ENCODE results near the gene SLC12A3.
"Not testable (repeated sequence)": the region's sequence is repeated elsewhere in the genome, so short reads cannot be mapped to it uniquely, and the experiment has no call there.

Gene SLC12A3

GRCh38 chr16:56848029-56848936, 16.7 kb upstream of the SLC12A3 start:
- no peak for DNase-seq

- DNase-seq = no peak
Measured at GRCh38 chr16:56848955-56849689, 15.9 kb upstream of the SLC12A3 start.

GRCh38 chr16:56849690-56850680, 15.0 kb upstream of the SLC12A3 start:
- DNase-seq = no peak

GRCh38 chr16:56851671-56852400, 13.2 kb upstream of the SLC12A3 start:
- DNase-seq = no peak

- DNase-seq = no peak
Measured at GRCh38 chr16:56852401-56852730, 12.6 kb upstream of the SLC12A3 start.

- DNase-seq = no peak
Measured at GRCh38 chr16:56852968-56853367, 12.0 kb upstream of the SLC12A3 start.

GRCh38 chr16:56855201-56855600, 9.8 kb upstream of the SLC12A3 start:
- no peak for DNase-seq

- DNase-seq = no peak
Measured at GRCh38 chr16:56855946-56856345, 9.1 kb upstream of the SLC12A3 start.

- no peak for DNase-seq
Measured at GRCh38 chr16:56856876-56857447, 8.0 kb upstream of the SLC12A3 start.

GRCh38 chr16:56858374-56858773, 6.6 kb upstream of the SLC12A3 start:
- DNase-seq = no peak

GRCh38 chr16:56859636-56860035, 5.4 kb upstream of the SLC12A3 start:
- no peak for DNase-seq

GRCh38 chr16:56860226-56861020, 4.6 kb upstream of the SLC12A3 start:
- DNase-seq = no peak

GRCh38 chr16:56861092-56861610, 3.9 kb upstream of the SLC12A3 start:
- DNase-seq = peak; percentile 39

GRCh38 chr16:56861756-56862155, 3.3 kb upstream of the SLC12A3 start:
- DNase-seq = no peak

- DNase-seq = no peak
Measured at GRCh38 chr16:56862776-56863175, 2.2 kb upstream of the SLC12A3 start.

GRCh38 chr16:56865394-56866062, 521 bp downstream of the SLC12A3 start:
- no peak for DNase-seq

- peak; percentile 67 for DNase-seq
Measured at GRCh38 chr16:56866955-56867830, 2.2 kb downstream of the SLC12A3 start.

GRCh38 chr16:56868175-56868574, 3.2 kb downstream of the SLC12A3 start:
- DNase-seq = no peak

GRCh38 chr16:56868766-56869165, 3.8 kb downstream of the SLC12A3 start:
- DNase-seq = not testable (repeated sequence)

All from hematopoietic multipotent progenitor cell treated with erythropoietin and hydrocortisone succinate and interleukin-3 and kit ligand, for 8 days (in vitro differentiated cells).